IMR-90 (cell line): ENCODE measurements around the gene KCNMA1. TPM values are rescaled to one million over a fixed set of nuclear protein-coding genes. Genes with fewer than 3 reads are reported as not detected.

ENCODE experiments used
- ATAC-seq: fragments of 200-7000 bp; cut with Tn5 transposase; 2 replicates; pipeline ENCODE4 v1.9.1; 2020; ENCODE audit warnings: low read depth, mild to moderate bottlenecking, moderate library complexity
- BruUV-seq: library from RNA; stranded (reverse); fragments of 400-500 nt; replicated peaks from 2 replicates; lab custom pipeline; 2021; lab: Mats Ljungman, UMichigan
- CTCF ChIA-PET: fragments of 300-600 bp; formaldehyde crosslinking; extraction: SDS; loops from one replicate; lab custom pipeline; 2021; ENCODE audit warnings: antibody characterized with exemption; lab: Yijun Ruan, JAX
- POLR2A ChIA-PET: fragments of 300-600 bp; sonication (Branson Sonifier 250); formaldehyde crosslinking; loops from one replicate; lab custom pipeline; 2022; ENCODE audit warnings: antibody characterized with exemption; ENCODE audit not compliant: unreplicated experiment; lab: Charles Lee
- DNase-seq: peaks from one replicate; pipeline ENCODE4 v3.0.0; 2013
- H2AFZ ChIP-seq: replicated peaks from 2 replicates; pipeline ENCODE3; 2013; ENCODE audit warnings: low read length, mild to moderate bottlenecking; ENCODE audit not compliant: poor library complexity
- H2AK5ac ChIP-seq: 2 replicates; pipeline ENCODE4 v1.6.1; 2013; ENCODE audit warnings: low read depth, low read length, inconsistent platforms
- H2AK9ac ChIP-seq: replicated peaks from 2 replicates; pipeline ENCODE3; 2013; ENCODE audit warnings: mild to moderate bottlenecking, low read depth, low read length, moderate library complexity; ENCODE audit not compliant: poor library complexity
- H2BK120ac ChIP-seq: 2 replicates; pipeline ENCODE4 v1.6.1; 2013; ENCODE audit warnings: low read depth, low read length, inconsistent platforms
- H2BK15ac ChIP-seq: 3 replicates; pipeline ENCODE4 v1.6.1; 2013; ENCODE audit warnings: low read depth, low read length, inconsistent platforms
- H2BK20ac ChIP-seq: 2 replicates; pipeline ENCODE4 v1.6.1; 2013; ENCODE audit warnings: low read depth, mild to moderate bottlenecking, inconsistent platforms, low read length, moderate library complexity
- H2BK5ac ChIP-seq: 2 replicates; pipeline ENCODE4 v1.6.1; 2013; ENCODE audit warnings: mild to moderate bottlenecking, low read depth, low read length, inconsistent platforms; ENCODE audit not compliant: poor library complexity, severe bottlenecking
- H3K14ac ChIP-seq: replicated peaks from 2 replicates; pipeline ENCODE4 v1.6.1; 2013; ENCODE audit warnings: low read depth, low read length, inconsistent platforms
- H3K18ac ChIP-seq: 2 replicates; pipeline ENCODE4 v1.6.1; 2013; ENCODE audit warnings: low read depth, low read length, control low read depth
- H3K23ac ChIP-seq: 2 replicates; pipeline ENCODE4 v1.6.1; 2013; ENCODE audit warnings: low read depth, low read length, inconsistent platforms
- H3K27ac ChIP-seq: 2 replicates; pipeline ENCODE4 v1.5.1; 2013; ENCODE audit warnings: mild to moderate bottlenecking, control low read depth, low read length; ENCODE audit not compliant: insufficient read depth
- H3K27me3 ChIP-seq: 2 replicates; pipeline ENCODE4 v1.6.1; 2013; ENCODE audit warnings: low read length; ENCODE audit not compliant: control insufficient read depth, insufficient read depth
- H3K36me3 ChIP-seq: 2 replicates; pipeline ENCODE4 v1.6.1; 2013; ENCODE audit warnings: low read length, mixed read lengths; ENCODE audit not compliant: control insufficient read depth, insufficient read depth
- H3K4ac ChIP-seq: 2 replicates; pipeline ENCODE4 v1.6.1; 2013; ENCODE audit warnings: low read depth, low read length, inconsistent platforms
- H3K4me1 ChIP-seq: 2 replicates; pipeline ENCODE4 v1.6.1; 2013; ENCODE audit warnings: low read length, mixed read lengths; ENCODE audit not compliant: control insufficient read depth, insufficient read depth
- H3K4me2 ChIP-seq: 2 replicates; pipeline ENCODE4 v1.6.1; 2013; ENCODE audit warnings: low read depth, mild to moderate bottlenecking, control low read depth, low read length, moderate library complexity
- H3K4me3 ChIP-seq: 2 replicates; pipeline ENCODE4 v1.5.1; 2013; ENCODE audit warnings: low read depth, mild to moderate bottlenecking, control low read depth, low read length, moderate library complexity; ENCODE audit not compliant: insufficient read depth
- H3K56ac ChIP-seq: 2 replicates; pipeline ENCODE4 v1.6.1; 2013; ENCODE audit warnings: low read length, inconsistent platforms; ENCODE audit not compliant: insufficient read depth; ENCODE audit errors: extremely low read depth
- H3K79me1 ChIP-seq, 2 experiments: 2 replicates each; pipeline ENCODE4 v1.6.1; 2013; ENCODE audit warnings: low read length in 2 of 2, inconsistent platforms in 1 of 2, low read depth in 1 of 2
- H3K9ac ChIP-seq: 2 replicates; pipeline ENCODE4 v1.6.1; 2013; ENCODE audit warnings: low read depth, low read length, control low read depth
- H3K9me1 ChIP-seq: 2 replicates; pipeline ENCODE4 v1.6.1; 2013; ENCODE audit warnings: low read length, inconsistent platforms; ENCODE audit not compliant: insufficient read depth
- H3K9me3 ChIP-seq: 2 replicates; pipeline ENCODE4 v1.6.1; 2013; ENCODE audit warnings: low read length; ENCODE audit not compliant: control insufficient read depth, insufficient read depth
- H4K20me1 ChIP-seq: 2 replicates; pipeline ENCODE4 v1.6.1; 2013; ENCODE audit warnings: low read length, inconsistent platforms; ENCODE audit not compliant: insufficient read depth
- H4K5ac ChIP-seq: 2 replicates; pipeline ENCODE4 v1.6.1; 2013; ENCODE audit warnings: mild to moderate bottlenecking, low read depth, low read length, control low read depth
- H4K8ac ChIP-seq, 2 experiments: 2 replicates each; pipeline ENCODE4 v1.6.1; 2013; ENCODE audit warnings: low read depth in 2 of 2, low read length in 2 of 2, control low read depth in 1 of 2, inconsistent platforms in 1 of 2
- H4K91ac ChIP-seq: 2 replicates; pipeline ENCODE4 v1.6.1; 2013; ENCODE audit warnings: low read depth, low read length, inconsistent platforms; ENCODE audit not compliant: insufficient read depth
- BHLHE40 ChIP-seq: fragments of 150-350 bp; IDR thresholded peaks from 2 replicates; pipeline ENCODE4 v1.6.1; 2016; ENCODE audit warnings: mild to moderate bottlenecking, low read depth, low read length
- CEBPB ChIP-seq: IDR thresholded peaks from 2 replicates; pipeline ENCODE4 v1.6.1; 2012; ENCODE audit warnings: low read depth, low read length, improper control_type of control experiment
- MAFK ChIP-seq: IDR thresholded peaks from 2 replicates; pipeline ENCODE4 v1.6.1; 2012; ENCODE audit warnings: low read depth, low read length, improper control_type of control experiment
- MAZ ChIP-seq: IDR thresholded peaks from 2 replicates; pipeline ENCODE4 v1.6.1; 2012; ENCODE audit warnings: low read depth, mild to moderate bottlenecking, low read length, improper control_type of control experiment, moderate library complexity, borderline replicate concordance
- NFE2L2 ChIP-seq: fragments of 150-350 bp; IDR thresholded peaks from 2 replicates; pipeline ENCODE4 v1.6.1; 2016; ENCODE audit warnings: low read depth, mild to moderate bottlenecking, low read length
- RAD21 ChIP-seq: IDR thresholded peaks from 2 replicates; pipeline ENCODE4 v1.6.1; 2012; ENCODE audit warnings: low read length, improper control_type of control experiment
- RCOR1 ChIP-seq: IDR thresholded peaks from 2 replicates; pipeline ENCODE4 v1.6.1; 2012; ENCODE audit warnings: mild to moderate bottlenecking, low read length, improper control_type of control experiment; ENCODE audit not compliant: insufficient replicate concordance
- WGBS, 2 experiments: methylation state at CpG; one replicate each; pipeline versions ENCODE4 v1.1.5 to v1.1.7; 2013; ENCODE audit warnings: missing lambda C conversion rate in 2 of 2; ENCODE audit not compliant: insufficient read length in 1 of 2; ENCODE audit errors: extremely low coverage in 2 of 2; 5-methylcytosine and 5-hydroxymethylcytosine counted together
- dilution Hi-C: fragments of 300-500 bp; cut with HindIII; formaldehyde crosslinking; loops from one replicate; pipeline ENCODE4 v1.14.3; 2018; ENCODE audit warnings: low sequenced_read_pairs; ENCODE audit not compliant: unreplicated experiment
- in situ Hi-C: fragments of 300-500 bp; cut with MboI; formaldehyde crosslinking; loops from 3 replicates; pipeline ENCODE4 v1.14.3; 2019; ENCODE audit warnings: low sequenced_read_pairs, inconsistent platforms, mixed read lengths
- intact Hi-C: fragments of 100-400 bp; cut with micrococcal nuclease; formaldehyde crosslinking; loops from 2 replicates; pipeline ENCODE4 v1.10.0; 2022
- polyA plus RNA-seq, 3 experiments: library from polyadenylated mRNA; depleted of rRNA; stranded (reverse); fragments of >200 nt; gene quantifications; 2 replicates each; pipeline ENCODE4 v1.2.3, GENCODE V29; 2012; ENCODE audit warnings: low replicate concordance in 1 of 3
- total RNA-seq: library from RNA; depleted of rRNA; stranded (reverse); fragments of >200 nt; gene quantifications from 2 replicates; pipeline ENCODE4 v1.2.3, GENCODE V29; 2012
- TF ChIP-seq, protein P1 (sequence below): conservative IDR thresholded peaks from 2 replicates; pipeline ENCODE4 v1.5.1; 2012; ENCODE audit warnings: mild to moderate bottlenecking, low read depth, low read length, improper control_type of control experiment
- TF ChIP-seq, protein P2 (sequence below): fragments of 150-350 bp; IDR thresholded peaks from 2 replicates; pipeline ENCODE4 v1.6.1; 2016; ENCODE audit warnings: low read depth, mild to moderate bottlenecking, low read length, moderate library complexity, borderline replicate concordance
- TF ChIP-seq, protein P3 (sequence below): fragments of 150-350 bp; IDR thresholded peaks from 2 replicates; pipeline ENCODE4 v1.6.1; 2017; ENCODE audit warnings: mild to moderate bottlenecking, antibody characterized with exemption, low read length, low read depth

Gene KCNMA1
- total and polyA plus RNA-seq, 2 of the 4 experiments (the other 2 are of a cell fraction) = 25.6 to 29.6 TPM

DNA sequence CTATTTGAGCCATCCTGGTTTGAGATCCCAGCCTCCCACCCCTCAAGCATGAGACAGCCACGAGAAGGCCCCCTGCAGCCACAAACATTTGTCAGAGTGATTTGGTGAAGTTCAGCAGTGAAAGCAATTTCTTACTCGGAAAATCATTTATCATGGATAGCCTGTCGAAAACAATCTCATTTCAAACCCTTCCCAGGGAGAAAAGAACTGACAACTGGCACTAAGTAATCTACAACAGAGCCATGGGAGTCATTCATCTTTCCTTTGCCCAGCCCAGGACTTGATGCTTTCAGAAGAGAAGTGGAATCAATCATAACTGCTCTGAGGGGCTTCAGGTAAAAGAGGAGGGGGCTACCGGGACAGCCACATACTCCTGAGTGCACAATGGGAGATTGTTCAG lies 411.2 kb downstream of the KCNMA1 start:
- Histone ChIP-seq H4K20me1 (no peaks in the 10 kb centered on the region), H2BK15ac (no peak overlapping the region), H3K4ac (no peak overlapping the region), H2AK5ac (no peak overlapping the region), H4K5ac (no peak overlapping the region), H4K8ac (no peak overlapping the region), H3K9ac (no peak overlapping the region), H3K56ac (no peak overlapping the region), H2BK120ac (no peak overlapping the region), H3K79me1 (no peaks in the 10 kb centered on the region; a peak in 1 of 4 replicates), H3K4me2 (no peak overlapping the region), H3K36me3 (no peaks in the 10 kb centered on the region), H2AK9ac (no peak overlapping the region), H3K14ac (no peak overlapping the region), H4K91ac (no peak overlapping the region), H3K9me3 (no peaks in the 10 kb centered on the region), H3K9me1 (peaks cover 8% of the 10 kb centered on the region), H3K27me3 (no peaks in the 10 kb centered on the region), H2BK5ac (no peak overlapping the region), H3K23ac (no peak overlapping the region), H3K27ac (no peak overlapping the region), H3K4me1 (peaks cover 11% of the 10 kb centered on the region; the same call in 1 of the 2 replicates), H2BK20ac (no peak overlapping the region), H2AFZ (no peak overlapping the region), H3K18ac (no peak overlapping the region), H3K4me3 (no peak overlapping the region)
- no peak for ATAC-seq
- ChIA-PET POLR2A (no interaction called here), CTCF (interaction anchor here (1.1 kb wide), 1 partner anchor 21 kb away, joined by 3 read pairs; no protein-coding TSS in a partner anchor)
- BruUV-seq = no TSS peak
- in situ Hi-C loops (no loop called here), dilution Hi-C loops (no loop called here), intact Hi-C loops (no loop called here)
- no CpG with 5 or more reads among the region's 4 CpGs for WGBS, 2 experiments
- no peak for TF ChIP-seq RCOR1
- TF ChIP-seq, protein P1, sequence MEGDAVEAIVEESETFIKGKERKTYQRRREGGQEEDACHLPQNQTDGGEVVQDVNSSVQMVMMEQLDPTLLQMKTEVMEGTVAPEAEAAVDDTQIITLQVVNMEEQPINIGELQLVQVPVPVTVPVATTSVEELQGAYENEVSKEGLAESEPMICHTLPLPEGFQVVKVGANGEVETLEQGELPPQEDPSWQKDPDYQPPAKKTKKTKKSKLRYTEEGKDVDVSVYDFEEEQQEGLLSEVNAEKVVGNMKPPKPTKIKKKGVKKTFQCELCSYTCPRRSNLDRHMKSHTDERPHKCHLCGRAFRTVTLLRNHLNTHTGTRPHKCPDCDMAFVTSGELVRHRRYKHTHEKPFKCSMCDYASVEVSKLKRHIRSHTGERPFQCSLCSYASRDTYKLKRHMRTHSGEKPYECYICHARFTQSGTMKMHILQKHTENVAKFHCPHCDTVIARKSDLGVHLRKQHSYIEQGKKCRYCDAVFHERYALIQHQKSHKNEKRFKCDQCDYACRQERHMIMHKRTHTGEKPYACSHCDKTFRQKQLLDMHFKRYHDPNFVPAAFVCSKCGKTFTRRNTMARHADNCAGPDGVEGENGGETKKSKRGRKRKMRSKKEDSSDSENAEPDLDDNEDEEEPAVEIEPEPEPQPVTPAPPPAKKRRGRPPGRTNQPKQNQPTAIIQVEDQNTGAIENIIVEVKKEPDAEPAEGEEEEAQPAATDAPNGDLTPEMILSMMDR = no peak
- TF ChIP-seq, protein P2, sequence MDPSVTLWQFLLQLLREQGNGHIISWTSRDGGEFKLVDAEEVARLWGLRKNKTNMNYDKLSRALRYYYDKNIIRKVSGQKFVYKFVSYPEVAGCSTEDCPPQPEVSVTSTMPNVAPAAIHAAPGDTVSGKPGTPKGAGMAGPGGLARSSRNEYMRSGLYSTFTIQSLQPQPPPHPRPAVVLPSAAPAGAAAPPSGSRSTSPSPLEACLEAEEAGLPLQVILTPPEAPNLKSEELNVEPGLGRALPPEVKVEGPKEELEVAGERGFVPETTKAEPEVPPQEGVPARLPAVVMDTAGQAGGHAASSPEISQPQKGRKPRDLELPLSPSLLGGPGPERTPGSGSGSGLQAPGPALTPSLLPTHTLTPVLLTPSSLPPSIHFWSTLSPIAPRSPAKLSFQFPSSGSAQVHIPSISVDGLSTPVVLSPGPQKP = no peak
- TF ChIP-seq NFE2L2 = no peak
- TF ChIP-seq, protein P3, sequence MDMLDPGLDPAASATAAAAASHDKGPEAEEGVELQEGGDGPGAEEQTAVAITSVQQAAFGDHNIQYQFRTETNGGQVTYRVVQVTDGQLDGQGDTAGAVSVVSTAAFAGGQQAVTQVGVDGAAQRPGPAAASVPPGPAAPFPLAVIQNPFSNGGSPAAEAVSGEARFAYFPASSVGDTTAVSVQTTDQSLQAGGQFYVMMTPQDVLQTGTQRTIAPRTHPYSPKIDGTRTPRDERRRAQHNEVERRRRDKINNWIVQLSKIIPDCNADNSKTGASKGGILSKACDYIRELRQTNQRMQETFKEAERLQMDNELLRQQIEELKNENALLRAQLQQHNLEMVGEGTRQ = no peak
- no peak for TF ChIP-seq RAD21
- TF ChIP-seq MAFK = no peak
- TF ChIP-seq MAZ = no peak
- no peak for TF ChIP-seq BHLHE40
- no peak for TF ChIP-seq CEBPB
- no peak for DNase-seq
